NCI-H146 treated with DMSO at 0.1 percent for 48 hours (cell line): ENCODE data around the gene RGS19.
"Not testable (repeated sequence)": the region's sequence is repeated elsewhere in the genome, so short reads cannot be mapped to it uniquely, and the experiment has no call there.

Experiments used
- DNase-seq: peaks from one replicate; lab custom pipeline; 2025; ENCODE audit not compliant: unreplicated experiment; lab: John Stamatoyannopoulos, UW

Gene RGS19, protein sequence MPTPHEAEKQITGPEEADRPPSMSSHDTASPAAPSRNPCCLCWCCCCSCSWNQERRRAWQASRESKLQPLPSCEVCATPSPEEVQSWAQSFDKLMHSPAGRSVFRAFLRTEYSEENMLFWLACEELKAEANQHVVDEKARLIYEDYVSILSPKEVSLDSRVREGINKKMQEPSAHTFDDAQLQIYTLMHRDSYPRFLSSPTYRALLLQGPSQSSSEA

GRCh38 chr20:64079273-64080012 is at the start of gene RGS19:
TSS of gene RGS19 (minus strand) at chr20:64079518. CDS start at chr20:64076886, 2,632 bp downstream.
- DNase-seq, result peak; percentile 36

GRCh38 chr20:64123517-64123916 is 44.2 kb upstream of the RGS19 start:
- not testable (repeated sequence) for DNase-seq

DNA sequence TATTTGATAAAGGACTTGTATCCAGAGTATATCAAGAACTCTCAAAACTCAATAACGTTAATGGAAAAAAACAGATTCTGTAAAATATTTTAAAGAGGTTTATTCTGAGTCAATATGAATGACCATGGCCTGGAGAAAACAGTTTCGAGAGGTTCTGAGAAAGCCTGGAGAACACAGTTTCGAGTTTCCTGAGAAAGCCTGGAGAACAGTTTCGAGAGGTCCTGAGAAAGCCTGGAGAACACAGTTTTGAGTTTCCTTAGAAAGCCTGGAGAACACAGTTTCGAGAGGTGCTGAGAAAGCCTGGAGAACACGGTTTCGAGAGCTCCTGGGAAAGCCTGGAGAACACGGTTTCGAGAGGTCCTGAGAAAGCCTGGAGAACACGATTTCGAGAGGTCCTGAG is 43.6 kb upstream of the RGS19 start:
- DNase-seq, result not testable (repeated sequence)

DNA sequence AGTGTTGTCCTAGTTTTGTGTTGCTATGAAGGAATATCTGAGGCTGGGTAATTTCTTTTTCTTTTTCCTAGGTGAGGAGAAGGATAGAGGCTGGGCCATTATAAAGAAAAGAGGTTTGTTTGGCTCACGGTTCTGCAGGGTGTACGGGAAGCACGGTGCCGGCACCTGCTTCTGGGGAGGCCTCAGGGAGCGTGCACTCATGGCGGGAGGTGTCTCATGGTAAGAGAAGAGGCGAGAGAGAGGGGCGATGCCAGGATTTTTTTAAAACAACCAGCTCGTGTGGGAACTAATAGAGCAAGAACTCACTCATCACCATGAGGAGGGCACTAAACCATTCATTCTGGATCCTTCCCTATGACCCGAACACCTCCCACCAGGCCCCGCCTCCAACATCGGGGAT is 42.3 kb upstream of the RGS19 start:
- DNase-seq, result no peak

GRCh38 chr20:64119681-64120341 is 40.5 kb upstream of the RGS19 start:
- no peak for DNase-seq

DNA sequence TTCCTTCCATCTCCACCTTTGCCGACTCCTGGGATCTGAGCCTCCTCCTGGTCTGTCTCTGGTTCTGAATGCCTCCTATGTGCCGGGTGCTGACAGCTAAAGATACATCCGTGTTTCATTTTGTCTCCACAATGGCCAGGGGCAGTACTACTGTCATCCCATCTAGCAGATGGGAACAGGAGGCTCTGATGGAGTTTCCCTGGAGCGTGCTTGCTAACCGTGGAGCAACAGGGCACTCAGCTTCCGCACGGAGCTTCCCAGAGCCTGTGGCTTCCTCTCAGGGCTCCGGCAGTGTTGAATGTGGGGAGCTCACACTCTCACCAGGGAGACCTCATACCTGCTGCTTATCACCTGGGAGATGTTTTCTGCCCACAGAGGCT is 40.0 kb upstream of the RGS19 start:
- DNase-seq, result no peak

- DNase-seq, result not testable (repeated sequence)
Observed at GRCh38 chr20:64117432-64117777, 38.1 kb upstream of the RGS19 start.

DNA sequence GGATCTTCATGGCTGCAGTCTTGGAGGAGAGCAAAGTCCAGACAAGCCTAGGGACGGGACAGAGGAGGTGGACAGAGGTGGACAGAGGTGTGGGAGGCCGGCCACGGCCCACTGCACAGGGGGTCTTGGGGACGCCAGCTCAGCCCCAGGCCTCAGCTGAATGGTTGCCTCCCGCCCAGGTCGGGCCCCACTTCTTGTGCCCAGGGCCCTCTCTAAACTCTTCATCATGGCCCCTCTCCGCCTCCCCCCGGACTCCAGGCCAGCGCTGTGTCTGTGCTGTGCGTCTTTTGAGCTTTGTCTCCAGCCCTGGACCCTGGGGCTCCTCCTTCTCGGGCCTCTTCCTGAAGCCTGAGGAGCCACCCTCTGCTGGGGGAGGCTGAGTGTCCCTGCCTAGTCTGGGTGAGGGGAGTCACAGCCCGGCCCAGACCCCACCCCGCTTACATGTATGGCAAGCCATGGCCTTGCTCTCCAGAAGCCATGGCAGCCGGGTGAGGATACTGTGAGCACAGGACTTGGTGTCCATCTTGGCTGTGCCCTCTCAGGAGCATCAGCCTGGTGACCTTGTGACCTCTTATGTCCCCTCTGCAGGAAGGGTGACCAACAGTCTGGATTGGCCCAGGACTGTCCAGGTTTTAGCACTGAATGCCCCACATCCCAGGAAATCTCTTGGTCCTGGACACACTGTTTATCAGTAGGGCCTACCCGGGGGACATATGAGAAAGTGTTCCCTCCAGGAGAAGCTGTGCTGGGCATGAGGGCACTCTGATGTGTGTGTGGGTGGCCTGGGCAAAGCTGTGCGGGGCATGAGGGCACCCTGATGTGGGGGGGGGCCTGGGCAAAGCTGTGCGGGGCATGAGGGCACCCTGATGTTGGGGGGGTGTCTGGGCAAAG is 37.5 kb upstream of the RGS19 start:
- no peak for DNase-seq

- no peak for DNase-seq
Observed at GRCh38 chr20:64116016-64116415, 36.7 kb upstream of the RGS19 start.

GRCh38 chr20:64115171-64115911 is 36.0 kb upstream of the RGS19 start:
- DNase-seq, result no peak

- no peak for DNase-seq
Observed at GRCh38 chr20:64114356-64114971, 35.1 kb upstream of the RGS19 start.

GRCh38 chr20:64113796-64114355 is 34.6 kb upstream of the RGS19 start:
- DNase-seq, result no peak

DNA sequence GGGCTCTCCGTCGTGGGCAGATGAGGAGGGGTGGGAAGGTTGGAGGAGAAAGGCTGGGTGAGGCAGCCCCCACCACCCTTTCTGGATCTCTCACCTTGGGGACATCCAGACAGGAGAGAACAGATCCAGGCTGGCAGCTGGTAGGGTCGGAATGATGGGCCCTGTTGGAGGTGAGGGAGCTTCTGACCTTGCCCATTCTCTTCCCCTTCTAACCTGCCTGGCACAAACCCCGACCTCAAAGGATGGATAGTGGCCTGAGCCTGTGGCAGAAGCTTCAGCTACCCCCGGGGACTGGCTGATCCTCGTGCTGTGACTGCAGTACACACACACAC is 34.1 kb upstream of the RGS19 start:
- no peak for DNase-seq

GRCh38 chr20:64112691-64113443 is 33.5 kb upstream of the RGS19 start:
- no peak for DNase-seq

DNA sequence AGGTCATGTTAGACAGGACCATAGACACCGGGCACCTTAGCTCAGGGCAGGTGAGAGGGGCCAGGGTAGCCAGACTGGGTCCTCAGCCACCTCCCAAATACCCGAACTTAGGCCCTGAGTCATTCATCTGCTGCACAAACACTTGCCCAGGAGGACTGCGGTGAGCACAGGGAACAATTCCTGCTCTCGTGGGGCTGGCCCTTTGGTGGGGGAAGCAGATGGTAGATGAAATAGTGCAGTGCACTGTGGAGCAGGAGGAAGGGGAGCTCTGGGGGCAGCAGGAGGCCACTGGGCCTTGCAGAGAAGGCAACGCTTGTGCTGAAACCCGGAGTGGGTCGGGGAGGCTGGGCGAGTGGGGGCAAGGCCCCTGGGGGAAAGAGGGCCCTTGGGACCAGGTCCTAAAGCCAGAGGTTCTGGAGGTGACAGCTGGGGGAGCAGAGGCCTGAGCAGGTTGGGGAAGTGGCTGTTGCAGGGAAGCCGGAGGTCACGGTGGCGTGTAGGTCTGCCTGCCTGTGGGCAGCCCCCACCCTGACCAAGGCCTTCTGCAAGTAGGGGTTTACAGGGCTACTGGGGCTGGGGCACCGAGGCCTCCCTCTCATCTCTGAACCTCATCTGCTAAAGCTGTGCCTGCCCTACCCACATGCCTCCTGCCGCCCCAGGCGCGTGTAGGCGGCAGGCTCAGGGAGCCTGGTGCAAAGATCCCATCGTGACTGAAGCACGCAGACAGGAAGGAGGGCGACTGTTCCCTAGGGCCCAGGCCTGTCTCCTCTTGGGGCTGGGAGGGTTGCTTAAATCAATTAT is 32.7 kb upstream of the RGS19 start:
- DNase-seq, result no peak

GRCh38 chr20:64110411-64111068 is 31.2 kb upstream of the RGS19 start:
- no peak for DNase-seq

GRCh38 chr20:64109831-64110391 is 30.6 kb upstream of the RGS19 start:
- no peak for DNase-seq
